SKM-1 treated with dmso at 0.1 percent for 144 hours (cell line): ENCODE results near the gene DPP10.
A peak's percentile ranks its signal among the peaks of the same experiment; 100 is the strongest.

Experiments used
- DNase-seq: peaks from one replicate; lab custom pipeline; 2025; ENCODE audit not compliant: unreplicated experiment; lab: John Stamatoyannopoulos, UW

DPP10 gene

GRCh38 chr2:114580691-114581090 is 138.2 kb downstream of the DPP10 start:
- DNase-seq = no peak

DNA sequence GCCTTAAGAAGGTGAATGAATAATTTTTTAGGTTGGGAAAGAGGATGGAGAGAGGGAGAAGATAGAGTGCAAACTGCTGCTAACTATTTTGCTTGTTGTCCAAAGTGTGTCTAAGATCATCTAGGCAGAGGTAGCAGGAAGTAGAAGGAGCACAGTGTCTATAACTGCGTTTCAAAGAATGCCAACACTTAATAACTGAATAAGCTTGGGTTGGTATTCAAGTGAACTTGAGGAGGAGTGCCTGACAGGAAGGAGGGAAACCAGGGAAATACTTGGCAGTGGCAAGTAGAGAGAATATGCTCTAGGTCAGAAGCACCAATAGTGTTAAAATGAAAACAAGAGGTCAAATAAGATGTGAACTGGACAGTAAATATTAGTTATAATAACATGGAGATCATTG is 155.9 kb downstream of the DPP10 start:
- no peak for DNase-seq

GRCh38 chr2:114609203-114609602 is 166.8 kb downstream of the DPP10 start:
- DNase-seq = no peak

DNA sequence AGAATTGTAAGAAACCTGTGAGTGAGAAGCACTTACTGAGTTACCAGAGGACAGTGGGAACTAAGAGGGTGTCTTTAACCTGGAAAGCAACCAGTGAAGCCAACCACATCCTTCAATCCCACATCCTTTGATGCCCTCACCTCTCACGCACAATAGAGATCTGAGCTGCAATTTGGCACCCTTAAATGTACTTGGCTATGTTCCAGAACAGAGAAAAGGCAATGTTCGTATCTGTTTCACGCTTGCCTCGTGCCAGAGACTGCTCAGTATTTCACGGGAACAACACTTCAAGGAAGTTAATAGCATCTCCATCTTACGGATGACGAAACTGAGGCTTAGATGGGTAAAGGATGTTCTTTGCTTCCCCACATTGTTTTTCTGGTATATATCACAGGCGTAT is 167.4 kb downstream of the DPP10 start:
- no peak for DNase-seq

DNA sequence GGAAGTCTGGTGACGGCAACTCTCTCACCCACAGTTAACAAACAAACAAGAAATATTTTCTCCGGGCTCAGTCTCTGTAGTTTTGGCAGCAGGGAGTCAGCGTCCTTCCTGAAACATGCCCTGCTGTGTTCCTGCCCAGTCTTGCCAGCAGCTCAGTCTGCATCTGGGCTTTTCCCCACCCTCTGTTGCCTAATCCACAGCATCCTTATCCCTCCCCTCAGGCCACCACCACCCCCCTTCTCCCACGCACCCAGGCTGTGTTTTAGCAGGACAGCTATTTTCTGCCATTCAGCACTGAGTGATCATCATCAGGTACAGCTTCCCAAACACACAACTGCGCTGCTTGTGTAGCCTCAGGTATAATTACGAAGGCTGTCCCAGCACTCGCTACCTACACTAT is 168.2 kb downstream of the DPP10 start:
- DNase-seq = no peak

DNA sequence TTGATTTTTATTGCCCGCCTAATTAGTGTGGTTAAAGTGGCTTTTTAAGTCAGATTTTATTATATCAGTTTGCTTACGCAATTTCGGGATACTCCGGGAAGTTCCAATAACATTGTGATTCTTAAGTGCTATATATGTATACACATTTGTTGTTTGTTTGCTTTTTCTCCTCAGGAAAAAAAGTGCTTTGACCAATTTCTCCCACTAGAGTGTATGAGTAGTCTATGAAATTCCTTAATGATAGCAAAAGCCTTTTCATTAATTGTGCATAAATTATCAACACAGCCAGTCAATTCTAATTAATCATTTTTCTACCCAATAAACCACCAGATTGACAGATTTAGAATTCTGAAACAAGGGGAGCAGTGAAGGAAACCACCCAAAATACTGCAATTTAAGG is 172.2 kb downstream of the DPP10 start:
- DNase-seq = no peak

DNA sequence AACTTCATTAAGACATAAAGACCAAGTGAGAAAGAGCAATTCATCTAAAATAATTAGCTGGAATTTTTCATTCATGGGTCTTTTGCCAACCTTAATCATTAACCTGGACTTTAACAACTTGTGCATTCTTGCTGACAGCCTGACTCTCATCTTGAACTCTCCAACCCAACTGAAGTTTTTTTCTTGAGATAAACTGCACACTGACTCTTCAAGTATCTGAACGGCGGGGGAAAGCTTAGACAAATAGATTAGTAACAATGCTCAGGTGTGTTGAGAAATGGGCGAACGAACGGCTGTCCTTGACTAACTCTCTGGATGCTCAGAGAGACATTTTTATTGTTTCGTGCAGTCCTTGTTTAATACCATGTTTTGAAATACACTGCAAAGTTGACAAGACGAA is 186.0 kb downstream of the DPP10 start:
- no peak for DNase-seq

- DNase-seq = no peak
These were observed 188.7 kb downstream of the DPP10 start for GRCh38 chr2:114631146-114631545.

DNA sequence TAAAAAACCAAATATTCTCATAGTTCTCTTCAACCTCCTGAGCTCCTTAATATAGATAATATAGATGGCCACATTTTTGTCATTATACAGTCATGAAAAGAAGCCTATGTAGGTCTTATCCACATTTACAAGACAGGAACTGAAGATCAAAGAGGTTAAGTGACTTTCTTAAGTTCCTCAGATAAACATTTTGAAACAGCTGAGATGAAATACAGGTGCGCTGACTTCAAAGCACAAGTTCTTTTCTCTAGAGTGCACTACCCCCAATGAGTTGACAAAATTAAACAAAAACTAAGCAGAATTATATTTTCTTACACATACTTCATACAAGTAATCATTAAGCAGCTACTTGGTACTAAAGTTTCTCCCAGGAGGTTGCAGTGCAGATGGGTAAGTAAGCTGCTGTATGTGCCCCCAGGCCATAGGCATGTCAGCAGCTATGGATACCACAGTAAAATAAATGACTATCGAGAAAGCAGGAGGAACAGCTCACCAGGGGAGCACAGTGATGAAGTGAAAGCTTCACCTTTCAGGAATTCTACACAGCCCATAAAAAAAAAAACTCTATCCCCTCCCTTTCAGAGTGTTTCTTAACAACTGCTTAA is 199.8 kb downstream of the DPP10 start:
- DNase-seq = no peak

- DNase-seq = no peak
These were observed 200.6 kb downstream of the DPP10 start for GRCh38 chr2:114642988-114643553.

GRCh38 chr2:114651933-114652332 is 209.5 kb downstream of the DPP10 start:
- DNase-seq = no peak

- DNase-seq = no peak
These were observed 217.4 kb downstream of the DPP10 start for GRCh38 chr2:114659880-114660279.

GRCh38 chr2:114661971-114662939 is 219.8 kb downstream of the DPP10 start:
- DNase-seq = no peak

GRCh38 chr2:114668415-114668814 is 226.0 kb downstream of the DPP10 start:
- no peak for DNase-seq

DNA sequence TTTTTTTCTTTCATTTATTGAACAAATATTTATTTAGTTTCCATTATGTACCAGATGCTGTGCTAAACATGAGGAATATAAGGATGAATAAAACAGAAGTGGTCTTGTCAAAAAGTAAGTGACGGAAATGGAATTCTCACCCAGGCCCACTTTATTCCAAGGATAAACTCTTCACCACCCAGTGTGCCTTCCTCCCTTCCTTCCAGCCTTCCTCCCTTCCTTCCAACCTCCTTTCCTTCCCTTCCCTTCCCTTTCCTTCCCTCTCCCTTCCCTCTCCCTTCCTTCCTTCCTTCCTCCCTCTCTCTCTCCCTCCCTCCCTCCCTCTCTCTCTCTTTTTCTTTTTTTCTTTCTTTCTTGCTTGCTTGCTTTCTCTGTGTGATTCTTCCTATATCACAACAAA is 240.8 kb downstream of the DPP10 start:
- no peak for DNase-seq

DNA sequence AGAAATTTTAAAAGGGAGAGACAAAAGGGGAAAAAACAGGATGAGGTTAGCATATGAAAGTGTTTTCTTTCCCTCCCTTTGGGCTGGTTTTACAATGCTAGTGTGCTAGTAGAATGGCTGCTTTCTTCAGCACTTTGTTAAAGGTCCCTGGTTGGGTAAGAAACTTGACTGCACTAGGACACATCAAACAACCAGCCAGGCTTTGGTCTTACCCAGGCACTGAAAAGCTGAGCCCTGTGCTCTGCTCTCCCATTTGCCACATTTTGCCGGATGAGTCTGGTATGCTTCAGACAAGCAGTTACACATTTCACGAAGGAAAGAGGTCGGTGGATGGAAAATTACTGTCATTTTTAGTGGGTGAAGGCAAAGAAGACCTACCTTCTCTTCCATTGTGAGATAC is 242.0 kb downstream of the DPP10 start:
- DNase-seq = no peak

GRCh38 chr2:114685102-114685501 is 242.7 kb downstream of the DPP10 start:
- no peak for DNase-seq

DNA sequence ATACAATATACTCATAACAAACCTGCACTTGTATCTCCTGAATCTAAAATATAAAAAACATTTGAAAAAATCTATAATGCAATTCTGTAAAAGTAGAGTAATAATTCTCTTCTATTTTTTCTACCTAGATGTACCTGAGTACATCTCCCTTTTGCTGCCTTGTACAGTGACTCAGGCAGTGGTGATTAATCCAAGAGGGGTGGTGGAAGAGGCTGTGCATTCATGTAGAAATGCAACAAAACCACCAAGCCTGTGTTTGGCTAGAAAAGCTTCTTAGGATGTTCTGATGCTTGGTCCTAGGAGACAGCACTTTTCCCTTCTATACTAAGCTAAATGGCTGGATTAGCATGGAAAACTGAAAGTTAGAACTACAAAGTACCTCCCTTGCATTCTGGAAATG is 245.8 kb downstream of the DPP10 start:
- no peak for DNase-seq

GRCh38 chr2:114698520-114698919 is 256.1 kb downstream of the DPP10 start:
- no peak for DNase-seq

DNA sequence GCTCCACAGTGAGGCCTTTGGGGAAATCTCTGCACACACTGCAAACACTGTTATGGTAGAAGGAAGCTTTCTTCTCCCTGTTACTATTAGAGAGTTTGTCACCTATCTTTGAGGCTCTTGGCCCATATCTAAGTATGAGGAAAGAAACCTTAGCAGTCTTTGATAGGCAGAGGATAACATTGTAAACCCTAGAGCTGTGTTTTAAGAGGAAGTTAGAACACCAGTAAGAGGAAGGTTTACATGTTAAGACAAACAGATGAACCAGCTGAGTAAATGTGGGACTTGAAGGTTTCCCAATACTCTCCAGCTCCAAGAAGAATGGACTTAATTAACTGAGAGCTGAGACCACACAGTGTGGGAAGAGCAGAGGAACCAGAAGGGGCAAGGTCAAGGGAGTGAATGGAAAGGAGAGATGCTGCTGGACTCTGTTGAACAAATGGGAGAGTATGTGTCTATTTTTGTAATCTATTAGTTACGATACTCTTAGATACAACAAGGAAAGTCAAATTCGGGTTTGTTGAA is 257.0 kb downstream of the DPP10 start:
- DNase-seq = peak; percentile 34

DNA sequence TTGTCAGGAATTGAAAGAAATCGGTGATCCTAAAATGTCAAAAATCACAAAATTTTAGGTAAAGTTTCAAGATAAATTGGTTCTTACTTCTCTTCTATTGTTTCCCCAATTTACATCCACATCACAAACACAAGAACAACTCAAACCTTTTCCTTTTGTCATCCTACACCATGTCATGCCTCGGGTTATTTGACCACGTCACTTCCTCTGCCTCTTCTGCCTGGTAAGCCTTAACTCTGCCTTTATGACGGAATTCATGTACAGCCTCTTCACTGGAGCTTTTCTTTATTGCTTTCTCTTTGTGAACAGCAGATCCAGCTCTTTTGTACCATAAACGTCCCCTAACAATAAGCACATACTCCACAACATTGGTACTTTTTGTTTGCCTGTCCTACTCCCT is 258.0 kb downstream of the DPP10 start:
- no peak for DNase-seq
